CD14-positive monocyte (primary cell): ENCODE measurements around the gene RAPGEF5. TPM values are rescaled to one million over a fixed set of nuclear protein-coding genes. Genes with fewer than 3 reads are reported as not detected.

Source experiments
- DNase-seq, 3 donors: peaks; one replicate each; pipeline ENCODE4 v3.0.0-alpha.2; 2011 to 2022
- H2AFZ ChIP-seq: 2 replicates; pipeline ENCODE4 v1.6.0; 2012; ENCODE audit warnings: mild to moderate bottlenecking, low read depth, low read length, inconsistent platforms; ENCODE audit not compliant: insufficient read depth, poor library complexity, severe bottlenecking
- H3K27ac ChIP-seq, 2 donors: 1 replicate in 1 of 2; 2 replicates in 1 of 2; pipeline ENCODE4 v1.5.1; 2012 to 2013; ENCODE audit warnings: low read length in 2 of 2, control low read depth in 1 of 2, inconsistent platforms in 1 of 2, low read depth in 1 of 2, mild to moderate bottlenecking in 1 of 2
- H3K27me3 ChIP-seq, 2 donors: one replicate each; pipeline versions ENCODE4 v1.6.0 to v1.6.1; 2011 to 2013; ENCODE audit warnings: low read length in 2 of 2; ENCODE audit not compliant: control insufficient read depth in 2 of 2, insufficient read depth in 2 of 2
- H3K36me3 ChIP-seq, 2 donors: replicated peaks in 1 of 2; 1 replicate in 1 of 2; 2 replicates in 1 of 2; pipeline versions ENCODE4 v1.5.1 to v1.6.1; 2012 to 2013; ENCODE audit warnings: low read length in 2 of 2, control low read depth in 1 of 2, inconsistent platforms in 1 of 2, mild to moderate bottlenecking in 1 of 2; ENCODE audit not compliant: insufficient read depth in 2 of 2, control insufficient read depth in 1 of 2
- H3K4me1 ChIP-seq, 2 donors: 1 replicate in 1 of 2; 2 replicates in 1 of 2; pipeline versions ENCODE4 v1.5.1 to v1.6.1; 2012 to 2013; ENCODE audit warnings: low read length in 2 of 2, control low read depth in 1 of 2, inconsistent platforms in 1 of 2, mild to moderate bottlenecking in 1 of 2, moderate library complexity in 1 of 2; ENCODE audit not compliant: insufficient read depth in 2 of 2, control insufficient read depth in 1 of 2
- H3K4me2 ChIP-seq: replicated peaks from 2 replicates; pipeline ENCODE3; 2012; ENCODE audit warnings: low read length, moderate library complexity, mild to moderate bottlenecking; ENCODE audit not compliant: poor library complexity, severe bottlenecking; ENCODE audit errors: extremely low read depth
- H3K4me3 ChIP-seq, 3 experiments: fragments of 200-600 bp in 1 of 3; sonication (generic) in 1 of 3; replicated peaks in 1 of 3; 1 replicate in 2 of 3; 2 replicates in 1 of 3; pipeline ENCODE4 v1.5.1; 2011 to 2013; ENCODE audit warnings: low read length in 3 of 3, mild to moderate bottlenecking in 3 of 3, control low read depth in 2 of 3, low read depth in 2 of 3, inconsistent platforms in 1 of 3, moderate library complexity in 1 of 3
- H3K79me2 ChIP-seq: 2 replicates; pipeline ENCODE4 v1.6.0; 2012; ENCODE audit warnings: mild to moderate bottlenecking, control low read depth, inconsistent platforms, low read length, moderate library complexity; ENCODE audit not compliant: insufficient read depth
- H3K9ac ChIP-seq: 2 replicates; pipeline ENCODE4 v1.6.0; 2017; ENCODE audit warnings: low read length, mild to moderate bottlenecking; ENCODE audit not compliant: insufficient read depth, poor library complexity, severe bottlenecking
- H3K9me3 ChIP-seq, 2 donors: replicated peaks in 1 of 2; 1 replicate in 1 of 2; 2 replicates in 1 of 2; pipeline versions ENCODE4 v1.5.1 to v1.6.1; 2012 to 2013; ENCODE audit warnings: low read length in 2 of 2, control low read depth in 1 of 2; ENCODE audit not compliant: control insufficient read depth in 1 of 2, insufficient read depth in 1 of 2
- H4K20me1 ChIP-seq: 2 replicates; pipeline ENCODE4 v1.6.0; 2012; ENCODE audit warnings: mild to moderate bottlenecking, low read length, control low read depth, moderate library complexity; ENCODE audit not compliant: insufficient read depth
- H3K27ac Mint-ChIP-seq, 7 donors: one replicate each; pipeline ENCODE4 v1.8.0; 2020; ENCODE audit warnings: mild to moderate bottlenecking in 7 of 7, mixed read lengths in 7 of 7, moderate library complexity in 6 of 7, inconsistent platforms in 2 of 7
- H3K27me3 Mint-ChIP-seq, 3 donors: one replicate each; pipeline ENCODE4 v1.8.0; 2021 to 2022; ENCODE audit warnings: low read depth in 3 of 3, mild to moderate bottlenecking in 3 of 3, mixed read lengths in 3 of 3, moderate library complexity in 3 of 3, inconsistent platforms in 1 of 3
- H3K36me3 Mint-ChIP-seq, 2 donors: one replicate each; pipeline ENCODE4 v1.8.0; 2020; ENCODE audit warnings: mixed read lengths in 2 of 2, inconsistent platforms in 1 of 2, mild to moderate bottlenecking in 1 of 2
- H3K4me1 Mint-ChIP-seq: one replicate; pipeline ENCODE4 v1.8.0; 2020; ENCODE audit warnings: mild to moderate bottlenecking, mixed read lengths
- H3K4me3 Mint-ChIP-seq, 2 donors: one replicate each; pipeline ENCODE4 v1.8.0; 2020; ENCODE audit warnings: mild to moderate bottlenecking in 2 of 2, mixed read lengths in 2 of 2, moderate library complexity in 1 of 2
- H3K9me3 Mint-ChIP-seq, 7 donors: one replicate each; pipeline ENCODE4 v1.8.0; 2020 to 2022; ENCODE audit warnings: mixed read lengths in 7 of 7, mild to moderate bottlenecking in 6 of 7, moderate library complexity in 6 of 7, inconsistent platforms in 2 of 7
- WGBS: methylation state at CpG from one replicate; pipeline ENCODE4 v1.1.5; 2013; ENCODE audit warnings: missing lambda C conversion rate; ENCODE audit not compliant: insufficient coverage; 5-methylcytosine and 5-hydroxymethylcytosine counted together
- intact Hi-C, 2 donors: fragments of 100-400 bp; cut with micrococcal nuclease; formaldehyde crosslinking; loops; one replicate each; pipeline versions ENCODE4 v1.15.0 to v1.15.1; 2023
- polyA plus RNA-seq, 3 donors: library from polyadenylated mRNA; depleted of rRNA in 1 of 3; unstranded in 2 of 3; stranded (reverse) in 1 of 3; fragments of 300-500 nt in 2 of 3; fragments of >200 nt in 1 of 3; fragmentation: Illumina TruSeq in 2 of 3; gene quantifications; 1 replicate in 2 of 3; 2 replicates in 1 of 3; pipeline ENCODE4 v1.2.3, GENCODE V29; 2012 to 2021
- TF ChIP-seq, protein P1 (sequence below): fragments of 200-600 bp; IDR thresholded peaks from one replicate; pipeline ENCODE4 v1.8.0; 2022; ENCODE audit warnings: antibody characterized with exemption, mild to moderate bottlenecking

The RAPGEF5 gene
- polyA plus RNA-seq, 3 donors = not detected

DNA sequence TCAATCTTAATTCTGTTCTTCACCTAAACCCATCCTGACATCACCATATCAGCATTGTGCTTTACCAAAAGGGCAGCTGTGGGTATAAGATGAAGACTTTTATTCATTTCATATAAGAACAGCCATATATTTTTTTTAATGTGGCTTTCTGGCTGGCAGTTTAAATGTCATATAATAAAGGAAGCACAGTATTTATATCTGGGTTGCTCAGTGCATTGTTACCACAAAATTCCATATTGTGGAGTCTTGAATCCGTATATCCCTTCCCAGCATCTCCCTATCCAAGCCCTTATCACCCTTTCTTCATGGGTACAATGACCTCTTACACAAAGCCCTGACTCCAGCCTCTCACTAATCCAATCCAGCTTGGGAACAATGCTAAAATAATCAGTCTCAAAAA is 125.8 kb downstream of the RAPGEF5 start:
- no peak for DNase-seq
- peaks cover 0 to 2% (median 0%) of the 10 kb centered on the region in 3 donors for H3K27me3 Mint-ChIP-seq
- WGBS = 83% methylated on average over 1 of the region's 1 CpG

DNA sequence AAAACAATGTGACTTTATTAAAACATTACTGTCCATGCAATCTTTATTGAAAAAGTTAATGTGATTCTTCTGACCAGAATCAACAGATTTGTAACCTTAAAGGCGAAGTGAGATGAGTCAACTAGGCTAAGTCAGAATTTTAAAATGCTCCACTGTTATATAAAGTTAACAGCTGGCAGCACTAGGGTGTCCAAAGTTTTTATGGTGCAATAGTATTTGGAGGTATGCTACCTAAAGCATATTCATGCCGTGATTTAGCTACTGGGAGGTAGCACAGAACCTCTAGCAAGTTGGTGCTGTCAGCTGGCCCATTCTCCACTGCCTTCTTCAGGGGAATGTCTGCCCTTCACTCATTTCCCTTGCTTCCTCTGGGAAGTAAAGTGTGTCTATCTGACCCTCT is 126.7 kb downstream of the RAPGEF5 start:
- Histone ChIP-seq H3K27me3 (no peaks in the 10 kb centered on the region), H3K9me3 (no peaks in the 10 kb centered on the region), H4K20me1 (no peaks in the 10 kb centered on the region), H3K79me2 (no peaks in the 10 kb centered on the region), H3K27ac (no peak overlapping the region), H2AFZ (no peak overlapping the region), H3K9ac (no peak overlapping the region), H3K4me2 (no peak overlapping the region), H3K4me3 (no peak overlapping the region), H3K36me3 (no peaks in the 10 kb centered on the region), H3K4me1 (no peaks in the 10 kb centered on the region)
- Mint-ChIP-seq H3K27me3 (peaks cover 0 to 2% (median 0%) of the 10 kb centered on the region in 3 donors), H3K4me3 (no peak overlapping the region), H3K36me3 (no peaks in the 10 kb centered on the region), H3K4me1 (no peaks in the 10 kb centered on the region), H3K9me3 (no peaks in the 10 kb centered on the region), H3K27ac (no peak overlapping the region)
- TF ChIP-seq, protein P1, sequence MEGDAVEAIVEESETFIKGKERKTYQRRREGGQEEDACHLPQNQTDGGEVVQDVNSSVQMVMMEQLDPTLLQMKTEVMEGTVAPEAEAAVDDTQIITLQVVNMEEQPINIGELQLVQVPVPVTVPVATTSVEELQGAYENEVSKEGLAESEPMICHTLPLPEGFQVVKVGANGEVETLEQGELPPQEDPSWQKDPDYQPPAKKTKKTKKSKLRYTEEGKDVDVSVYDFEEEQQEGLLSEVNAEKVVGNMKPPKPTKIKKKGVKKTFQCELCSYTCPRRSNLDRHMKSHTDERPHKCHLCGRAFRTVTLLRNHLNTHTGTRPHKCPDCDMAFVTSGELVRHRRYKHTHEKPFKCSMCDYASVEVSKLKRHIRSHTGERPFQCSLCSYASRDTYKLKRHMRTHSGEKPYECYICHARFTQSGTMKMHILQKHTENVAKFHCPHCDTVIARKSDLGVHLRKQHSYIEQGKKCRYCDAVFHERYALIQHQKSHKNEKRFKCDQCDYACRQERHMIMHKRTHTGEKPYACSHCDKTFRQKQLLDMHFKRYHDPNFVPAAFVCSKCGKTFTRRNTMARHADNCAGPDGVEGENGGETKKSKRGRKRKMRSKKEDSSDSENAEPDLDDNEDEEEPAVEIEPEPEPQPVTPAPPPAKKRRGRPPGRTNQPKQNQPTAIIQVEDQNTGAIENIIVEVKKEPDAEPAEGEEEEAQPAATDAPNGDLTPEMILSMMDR = no peak
- 88% methylated on average over 1 of the region's 2 CpGs for WGBS
- intact Hi-C loops = no loop called here
- DNase-seq = no peak

More for the DNA sequence above, 125.8 kb downstream of the RAPGEF5 start:
- no peak overlapping the region for H3K4me3 Mint-ChIP-seq
- H3K9ac ChIP-seq = no peak overlapping the region
- intact Hi-C loops = no loop called here
- no peaks in the 10 kb centered on the region for H3K4me1 ChIP-seq
- H3K27me3 ChIP-seq = no peaks in the 10 kb centered on the region
- H3K36me3 ChIP-seq = no peaks in the 10 kb centered on the region
- H3K4me2 ChIP-seq = no peak overlapping the region
- H3K79me2 ChIP-seq = no peaks in the 10 kb centered on the region
- no peaks in the 10 kb centered on the region for H3K9me3 Mint-ChIP-seq
- H3K4me3 ChIP-seq = no peak overlapping the region
- TF ChIP-seq, protein P1 = no peak
- H4K20me1 ChIP-seq = no peaks in the 10 kb centered on the region
- H3K27ac Mint-ChIP-seq = no peak overlapping the region
- H3K9me3 ChIP-seq = no peaks in the 10 kb centered on the region
- no peaks in the 10 kb centered on the region for H3K4me1 Mint-ChIP-seq
- no peaks in the 10 kb centered on the region for H3K36me3 Mint-ChIP-seq
- H2AFZ ChIP-seq = no peak overlapping the region
- no peak overlapping the region for H3K27ac ChIP-seq
